Endothelial cell of umbilical vein (primary cell): ENCODE measurements around the gene CBX5.
"Not testable (repeated sequence)": the region's sequence is repeated elsewhere in the genome, so short reads cannot be mapped to it uniquely, and the experiment has no call there.

Source experiments
- CTCF ChIP-seq, 2 donors: IDR thresholded peaks; 1 replicate in 1 of 2; 2 replicates in 1 of 2; pipeline ENCODE4 v1.5.1; 2011; ENCODE audit warnings: low read length in 2 of 2, mild to moderate bottlenecking in 2 of 2, moderate library complexity in 2 of 2, control low read depth in 1 of 2, inconsistent platforms in 1 of 2, low read depth in 1 of 2; ENCODE audit not compliant: insufficient read depth in 1 of 2; ENCODE audit errors: extremely low read depth in 1 of 2
- EZH2 ChIP-seq: IDR thresholded peaks from 2 replicates; pipeline ENCODE4 v1.6.1; 2012; ENCODE audit warnings: borderline replicate concordance, low read depth, mild to moderate bottlenecking, moderate library complexity, low read length, inconsistent platforms; ENCODE audit not compliant: severe bottlenecking
- GATA2 ChIP-seq: IDR thresholded peaks from 2 replicates; pipeline ENCODE4 v1.7.0; 2011; ENCODE audit warnings: low read depth, mild to moderate bottlenecking, moderate library complexity, mixed read lengths, low read length; ENCODE audit not compliant: insufficient read length, insufficient read depth
- JUN ChIP-seq: IDR thresholded peaks from 2 replicates; pipeline ENCODE4 v1.6.1; 2011; ENCODE audit warnings: borderline replicate concordance, low read depth; ENCODE audit not compliant: insufficient read length, insufficient read depth
- MAX ChIP-seq: IDR thresholded peaks from 2 replicates; pipeline ENCODE4 v1.6.1; 2011; ENCODE audit not compliant: insufficient read depth, insufficient read length
- MYC ChIP-seq: IDR thresholded peaks from one replicate; pipeline ENCODE4 v1.6.1; 2011; ENCODE audit warnings: mild to moderate bottlenecking, low read depth, low read length
- POLR2A ChIP-seq: IDR thresholded peaks from 2 replicates; pipeline ENCODE4 v1.6.1; 2012; ENCODE audit warnings: low read depth, mild to moderate bottlenecking, control low read depth, low read length
- POLR2AphosphoS5 ChIP-seq: IDR thresholded peaks from 2 replicates; pipeline ENCODE4 v1.6.1; 2012; ENCODE audit warnings: low read depth, mild to moderate bottlenecking, control low read depth, low read length, moderate library complexity; ENCODE audit not compliant: insufficient read depth

- not testable (repeated sequence) for TF ChIP-seq CTCF (IDR thresholded peaks at IDR 0.05; ENCODE audit: extremely low read depth in 1 of 2, insufficient read depth in 1 of 2, low read depth in 1 of 2, low read length in 2 of 2); POLR2AphosphoS5; POLR2A; JUN; EZH2; MYC; GATA2; MAX
These were observed 85.3 kb downstream of the CBX5 start for GRCh38 chr12:54194611-54195010.
